ENCODE data around the gene GALNT12.

GALNT12 gene

GRCh38 chr9:98806394-98807035 lies 955 bp upstream of the GALNT12 start:
- peak; percentile 44 for TF ChIP-seq CTCF (IDR thresholded peaks at IDR 0.05; ENCODE audit: low read depth, low read length)
- DNase-seq (ENCODE audit: extremely low read depth, low read depth), result no peak

- no peak for TF ChIP-seq CTCF (IDR thresholded peaks at IDR 0.05; ENCODE audit: low read depth, low read length)
- no peak for DNase-seq (ENCODE audit: extremely low read depth, low read depth)
Observed at GRCh38 chr9:98807814-98808195, 335 bp downstream of the GALNT12 start.

GRCh38 chr9:98808411-98808815 lies 943 bp downstream of the GALNT12 start:
- no peak for TF ChIP-seq CTCF (IDR thresholded peaks at IDR 0.05; ENCODE audit: low read depth, low read length)
- no peak for DNase-seq (ENCODE audit: extremely low read depth, low read depth)

DNA sequence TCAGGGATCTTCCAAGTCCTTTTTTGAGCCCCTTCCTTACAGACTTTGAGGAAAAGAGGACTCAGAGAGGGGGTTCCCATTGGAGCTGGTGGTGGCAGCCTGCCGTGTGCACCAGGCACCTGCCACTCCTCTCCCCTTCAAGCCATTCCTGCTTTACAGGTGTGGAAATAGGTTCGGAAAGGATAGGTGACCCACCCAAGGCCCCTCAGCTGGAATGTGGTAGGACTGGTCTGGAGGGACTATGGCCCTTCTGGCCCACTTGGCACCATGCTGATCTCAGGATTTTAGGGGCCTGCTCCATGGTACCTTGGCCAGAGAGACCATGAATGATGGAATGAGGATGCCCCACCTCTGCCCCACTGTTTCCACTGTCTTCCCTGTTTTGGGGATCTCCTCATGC lies 1.4 kb downstream of the GALNT12 start:
- no peak for TF ChIP-seq CTCF (IDR thresholded peaks at IDR 0.05; ENCODE audit: low read depth, low read length)
- no peak for DNase-seq (ENCODE audit: extremely low read depth, low read depth)

DNA sequence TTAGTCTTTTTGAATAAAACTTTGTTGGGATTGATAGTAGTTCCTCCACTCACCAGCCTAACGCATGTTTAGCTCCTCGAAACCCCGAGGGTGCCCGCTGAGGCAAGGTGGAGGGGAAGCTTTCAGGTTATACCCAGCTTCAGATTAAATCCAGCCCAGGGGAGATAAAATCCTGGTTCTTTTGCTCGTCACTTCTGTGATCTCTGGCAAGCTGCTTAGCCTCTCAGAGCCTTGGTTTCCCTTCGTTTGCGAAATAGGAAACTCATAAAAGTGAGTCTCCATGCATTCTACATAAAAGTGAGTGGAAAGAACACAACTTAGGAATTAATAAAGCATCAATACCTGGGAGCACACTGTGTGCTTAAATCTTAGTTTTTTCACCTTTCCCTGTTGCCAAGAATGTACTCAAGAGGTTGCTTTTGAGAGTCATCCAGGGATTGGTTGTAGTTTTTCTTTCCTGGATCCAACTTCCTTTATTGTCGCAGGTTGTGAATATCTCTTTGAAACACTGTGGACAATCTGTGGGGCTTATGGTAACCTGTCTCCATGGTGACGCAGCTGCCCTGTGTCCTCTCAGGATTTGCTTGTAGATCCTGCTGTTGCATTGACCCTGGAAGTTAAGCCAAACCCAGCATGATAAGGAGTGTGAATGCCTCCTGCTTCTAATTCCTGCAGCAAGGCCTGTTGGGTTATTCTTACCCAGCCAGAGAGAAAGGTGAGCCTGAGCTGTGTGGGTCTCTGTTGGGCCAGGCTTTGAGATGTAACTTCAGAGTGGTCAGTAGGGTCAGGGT lies 2.0 kb downstream of the GALNT12 start:
- no peak for TF ChIP-seq CTCF (IDR thresholded peaks at IDR 0.05; ENCODE audit: low read depth, low read length)
- no peak for DNase-seq (ENCODE audit: extremely low read depth, low read depth)

DNA sequence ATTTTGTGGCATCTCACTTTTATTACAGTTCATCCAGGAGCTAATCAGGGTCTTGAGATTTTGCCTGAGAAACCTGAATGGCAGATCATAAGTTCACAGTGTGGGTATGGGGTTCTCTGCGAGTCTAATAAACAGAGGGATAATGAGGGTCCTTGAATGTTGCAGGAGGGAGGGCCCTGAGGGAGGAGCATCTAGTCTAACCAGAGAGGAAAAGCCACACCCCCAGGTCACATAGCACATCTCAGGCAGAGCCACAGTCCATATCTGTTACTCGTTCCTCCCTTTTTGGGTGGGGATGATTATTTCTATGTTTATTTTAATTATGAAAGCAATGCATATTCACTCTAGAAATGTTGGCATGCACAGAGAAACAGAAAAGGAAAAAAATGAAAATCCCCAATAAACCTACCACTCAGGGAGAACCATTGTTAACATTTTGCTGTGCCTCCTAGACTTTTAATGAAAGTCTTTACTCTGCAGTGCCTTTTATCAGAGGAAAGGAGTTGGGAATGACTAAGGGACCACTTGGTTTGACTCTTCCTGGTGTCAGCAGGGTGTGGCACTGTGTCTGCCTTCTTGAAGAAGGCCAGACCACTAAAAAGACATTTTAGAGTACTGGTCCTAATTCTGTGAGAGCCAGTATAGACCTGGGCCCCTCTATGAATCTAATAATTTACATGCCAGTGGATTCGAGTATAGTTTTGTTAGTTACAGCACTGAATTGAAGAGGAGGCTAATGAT lies 2.8 kb downstream of the GALNT12 start:
- DNase-seq (ENCODE audit: extremely low read depth, low read depth), result no peak
- TF ChIP-seq CTCF (IDR thresholded peaks at IDR 0.05; ENCODE audit: low read depth, low read length), result no peak
